HG03521 (cell line): Measurements from ENCODE around the gene RASGRP2.
"Not testable (repeated sequence)": the region's sequence is repeated elsewhere in the genome, so short reads cannot be mapped to it uniquely, and the experiment has no call there.

Source experiments
- ATAC-seq: cut with Tn5 transposase; IDR thresholded peaks from one replicate; pipeline ENCODE4 v1.9.1; 2021; ENCODE audit warnings: mild to moderate bottlenecking, moderate library complexity; ENCODE audit not compliant: unreplicated experiment

Gene RASGRP2

GRCh38 chr11:64720640-64721358, 23.1 kb downstream of the RASGRP2 start:
- no peak for ATAC-seq

DNA sequence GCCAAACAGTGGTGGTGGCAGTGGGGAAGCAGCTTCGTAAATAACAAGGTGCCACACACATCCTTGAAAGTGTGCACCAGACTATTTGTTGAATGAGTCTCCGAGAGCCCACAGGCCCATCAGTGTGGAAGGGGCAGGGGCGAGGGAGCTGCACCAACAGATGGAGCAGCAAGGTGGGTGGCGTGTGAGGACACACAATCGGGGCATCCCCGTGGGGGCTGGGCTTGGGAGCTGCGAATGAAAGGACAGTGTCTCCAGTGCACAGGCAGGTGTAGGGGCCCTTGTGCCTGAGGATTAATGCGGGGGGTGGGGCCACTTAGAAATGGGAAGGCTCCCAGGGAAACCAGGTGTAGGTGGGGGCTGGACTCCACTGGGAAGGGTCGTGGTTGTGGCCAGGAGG, 23.8 kb downstream of the RASGRP2 start:
- ATAC-seq = no peak

GRCh38 chr11:64719406-64719805, 24.5 kb downstream of the RASGRP2 start:
- no peak for ATAC-seq

GRCh38 chr11:64718780-64719124, 25.2 kb downstream of the RASGRP2 start:
- ATAC-seq = no peak

GRCh38 chr11:64718084-64718779, 25.7 kb downstream of the RASGRP2 start:
- no peak for ATAC-seq

DNA sequence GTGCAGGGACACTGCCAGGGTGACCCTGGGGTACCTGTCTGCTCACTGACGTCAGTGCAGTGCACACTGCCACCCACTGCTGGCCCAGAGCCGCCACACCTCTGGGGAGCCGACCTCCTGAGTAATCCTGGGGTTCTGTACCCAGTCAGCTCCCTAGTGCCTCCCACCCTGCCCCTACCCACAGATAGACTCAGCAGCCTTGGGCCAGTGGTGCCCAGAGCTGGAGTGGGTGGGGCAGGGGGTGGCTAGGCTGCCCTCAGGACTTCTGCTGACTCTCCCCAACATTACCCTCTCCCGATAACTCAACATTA, 26.7 kb downstream of the RASGRP2 start:
- ATAC-seq = no peak

- no peak for ATAC-seq
Measured at GRCh38 chr11:64716473-64717267, 27.3 kb downstream of the RASGRP2 start.

GRCh38 chr11:64715756-64716472, 28.0 kb downstream of the RASGRP2 start:
- ATAC-seq = no peak

DNA sequence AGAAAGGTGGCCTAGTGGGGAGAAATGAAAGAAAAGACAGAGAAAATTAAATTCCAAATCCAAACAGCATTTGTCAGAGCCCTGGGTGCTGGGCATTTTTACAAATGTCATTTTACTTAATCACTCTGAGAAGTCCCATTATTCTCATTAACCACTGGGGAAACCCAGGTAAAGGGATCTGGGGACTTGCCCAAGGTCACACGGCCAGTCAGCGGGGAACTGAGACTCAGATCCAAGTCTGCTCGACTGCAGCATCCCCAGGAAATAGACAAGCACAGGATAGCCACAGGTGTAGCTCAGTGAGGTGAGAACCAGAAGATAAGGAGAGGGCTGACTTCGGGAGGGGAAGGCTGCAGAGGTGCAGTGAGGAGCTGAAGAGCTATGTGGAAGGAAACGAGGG, 28.8 kb downstream of the RASGRP2 start:
- ATAC-seq = no peak

GRCh38 chr11:64714666-64715065, 29.3 kb downstream of the RASGRP2 start:
- no peak for ATAC-seq

- no peak for ATAC-seq
Measured at GRCh38 chr11:64713781-64714363, 30.1 kb downstream of the RASGRP2 start.

- no peak for ATAC-seq
Measured at GRCh38 chr11:64713016-64713707, 30.8 kb downstream of the RASGRP2 start.

GRCh38 chr11:64712430-64713015, 31.4 kb downstream of the RASGRP2 start:
- ATAC-seq = no peak

DNA sequence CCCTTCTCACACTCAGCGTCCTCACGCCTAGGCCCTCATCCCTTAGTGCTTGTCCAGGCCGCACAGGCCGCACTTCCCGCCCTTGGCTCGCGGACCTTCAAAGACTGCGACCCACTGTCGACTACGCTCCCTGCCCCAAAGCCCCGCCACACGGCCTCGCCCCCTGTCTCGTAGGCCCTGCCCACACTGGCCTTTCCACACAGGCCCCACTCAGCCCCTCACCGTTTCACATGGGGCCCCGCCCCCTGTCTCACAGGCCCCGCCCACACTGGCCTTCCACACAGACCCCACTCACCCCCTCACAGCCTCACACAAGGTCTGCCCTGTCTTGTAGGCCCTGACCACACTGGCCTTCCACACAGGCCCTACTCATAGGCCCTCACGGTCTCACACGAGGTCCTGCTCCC, 32.0 kb downstream of the RASGRP2 start:
- ATAC-seq = no peak

GRCh38 chr11:64711138-64711955, 32.6 kb downstream of the RASGRP2 start:
- no peak for ATAC-seq

DNA sequence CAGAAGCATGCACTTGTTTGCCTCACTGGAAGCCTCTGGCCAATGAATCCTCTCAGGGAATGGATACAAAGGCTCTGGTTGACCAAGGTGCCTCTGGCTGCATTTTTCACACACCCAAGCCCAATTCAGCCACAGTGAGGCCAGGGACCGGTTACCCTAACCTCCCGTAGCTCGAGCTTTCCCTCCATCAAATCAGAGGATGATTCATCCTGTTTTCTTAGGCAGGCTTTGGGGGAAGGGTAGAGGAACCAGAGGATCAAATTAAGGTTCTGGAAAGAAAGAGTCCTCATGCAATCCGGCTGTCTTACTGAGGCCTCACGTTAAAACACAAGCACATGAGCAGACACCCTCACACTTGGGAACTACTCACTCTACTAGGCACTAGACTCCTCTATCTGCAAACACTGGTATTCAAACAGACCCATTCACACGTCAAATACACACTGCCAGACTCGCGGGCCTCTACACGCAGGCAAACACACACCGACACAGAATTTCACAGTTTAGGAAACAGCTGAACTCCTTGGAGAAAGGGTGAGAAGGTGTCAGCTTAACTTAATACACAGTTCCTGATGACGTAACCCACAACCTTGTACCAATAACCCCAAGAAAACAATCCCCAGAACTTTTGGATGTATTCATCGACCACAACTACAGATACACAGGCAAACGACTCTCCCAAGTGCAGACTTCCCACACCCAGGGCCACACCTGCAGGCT, 33.4 kb downstream of the RASGRP2 start:
- ATAC-seq = no peak

GRCh38 chr11:64705501-64705900, 38.4 kb downstream of the RASGRP2 start:
- ATAC-seq = no peak

- no peak for ATAC-seq
Measured at GRCh38 chr11:64703048-64703447, 40.9 kb downstream of the RASGRP2 start.

DNA sequence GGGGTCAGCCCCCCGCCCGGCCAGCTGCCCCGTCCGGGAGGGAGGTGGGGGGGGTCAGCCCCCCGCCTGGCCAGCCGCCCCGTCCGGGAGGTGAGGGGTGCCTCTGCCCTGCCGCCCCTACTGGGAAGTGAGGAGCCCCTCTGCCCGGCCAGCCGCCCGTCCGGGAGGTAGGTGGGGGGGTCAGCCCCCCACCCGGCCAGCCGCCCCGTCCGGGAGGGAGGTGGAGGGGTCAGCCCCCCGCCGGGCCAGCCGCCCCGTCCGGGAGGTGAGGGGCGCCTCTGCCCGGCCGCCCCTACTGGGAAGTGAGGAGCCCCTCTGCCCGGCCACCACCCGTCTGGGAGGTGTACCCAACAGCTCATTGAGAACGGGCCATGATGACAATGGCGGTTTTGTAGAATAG, 42.0 kb downstream of the RASGRP2 start:
- not testable (repeated sequence) for ATAC-seq
